ENCODE results near the gene ARHGAP19.

The ARHGAP19 gene

DNA sequence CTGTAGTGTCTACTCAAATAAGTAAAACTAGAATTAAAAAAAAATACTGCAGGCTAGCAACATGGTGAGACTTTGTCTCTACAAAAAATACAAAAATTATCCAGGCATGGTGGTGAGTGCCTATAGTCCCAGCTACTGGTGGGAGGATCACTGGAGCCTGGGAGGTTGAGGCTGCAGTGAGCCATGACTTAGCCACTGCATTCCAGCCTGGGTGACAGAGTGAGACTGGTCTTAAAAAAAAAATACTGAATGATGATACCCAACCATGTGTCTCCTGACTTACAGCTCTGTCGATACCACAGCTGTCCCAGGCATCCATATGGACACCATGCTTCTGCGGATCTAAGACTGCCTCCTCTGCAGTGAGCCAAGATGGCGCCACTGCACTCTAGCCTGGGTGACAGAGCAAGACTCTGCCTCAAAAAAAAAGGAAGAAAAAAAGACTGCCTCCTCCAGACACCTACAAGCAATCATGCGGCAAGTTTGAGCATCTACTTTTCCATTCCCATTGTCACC is 18.7 kb upstream of the ARHGAP19 start:
- TF ChIP-seq, protein P1, sequence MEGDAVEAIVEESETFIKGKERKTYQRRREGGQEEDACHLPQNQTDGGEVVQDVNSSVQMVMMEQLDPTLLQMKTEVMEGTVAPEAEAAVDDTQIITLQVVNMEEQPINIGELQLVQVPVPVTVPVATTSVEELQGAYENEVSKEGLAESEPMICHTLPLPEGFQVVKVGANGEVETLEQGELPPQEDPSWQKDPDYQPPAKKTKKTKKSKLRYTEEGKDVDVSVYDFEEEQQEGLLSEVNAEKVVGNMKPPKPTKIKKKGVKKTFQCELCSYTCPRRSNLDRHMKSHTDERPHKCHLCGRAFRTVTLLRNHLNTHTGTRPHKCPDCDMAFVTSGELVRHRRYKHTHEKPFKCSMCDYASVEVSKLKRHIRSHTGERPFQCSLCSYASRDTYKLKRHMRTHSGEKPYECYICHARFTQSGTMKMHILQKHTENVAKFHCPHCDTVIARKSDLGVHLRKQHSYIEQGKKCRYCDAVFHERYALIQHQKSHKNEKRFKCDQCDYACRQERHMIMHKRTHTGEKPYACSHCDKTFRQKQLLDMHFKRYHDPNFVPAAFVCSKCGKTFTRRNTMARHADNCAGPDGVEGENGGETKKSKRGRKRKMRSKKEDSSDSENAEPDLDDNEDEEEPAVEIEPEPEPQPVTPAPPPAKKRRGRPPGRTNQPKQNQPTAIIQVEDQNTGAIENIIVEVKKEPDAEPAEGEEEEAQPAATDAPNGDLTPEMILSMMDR (IDR thresholded peaks at IDR 0.05; ENCODE audit: extremely low read depth, missing control alignments), result no peak
- no peak for DNase-seq (ENCODE audit: low spot score)

GRCh38 chr10:97307866-97308780 is 15.7 kb upstream of the ARHGAP19 start:
- TF ChIP-seq, protein P1 (IDR thresholded peaks at IDR 0.05; ENCODE audit: extremely low read depth, missing control alignments), result no peak
- DNase-seq (ENCODE audit: low spot score), result no peak

- TF ChIP-seq, protein P1 (IDR thresholded peaks at IDR 0.05; ENCODE audit: extremely low read depth, missing control alignments), result no peak
- no peak for DNase-seq (ENCODE audit: low spot score)
Measured at GRCh38 chr10:97307441-97307840, 15.0 kb upstream of the ARHGAP19 start.

GRCh38 chr10:97302088-97302791 is 9.8 kb upstream of the ARHGAP19 start:
- DNase-seq (ENCODE audit: low spot score), result no peak
- TF ChIP-seq, protein P1 (IDR thresholded peaks at IDR 0.05; ENCODE audit: extremely low read depth, missing control alignments), result no peak

DNA sequence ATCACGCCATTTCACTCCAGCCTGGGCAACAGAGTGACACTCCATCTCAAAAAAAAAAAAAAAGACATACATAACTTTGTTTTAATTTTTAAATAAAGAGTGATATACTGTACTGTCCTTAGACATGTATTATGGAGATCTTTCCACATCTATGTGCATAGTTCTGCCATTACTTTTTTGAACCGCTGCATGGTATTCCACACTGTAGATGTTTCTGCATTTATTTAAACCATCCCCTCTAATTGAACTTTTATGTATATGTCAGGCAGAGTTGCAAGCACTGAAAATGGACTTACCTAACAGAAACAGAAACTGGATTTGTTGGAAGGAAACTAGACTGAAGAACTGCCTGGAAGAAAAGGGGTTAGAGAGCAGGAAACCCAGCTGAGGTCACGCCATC is 8.5 kb upstream of the ARHGAP19 start:
- TF ChIP-seq, protein P1 (IDR thresholded peaks at IDR 0.05; ENCODE audit: extremely low read depth, missing control alignments), result no peak
- DNase-seq (ENCODE audit: low spot score), result no peak

DNA sequence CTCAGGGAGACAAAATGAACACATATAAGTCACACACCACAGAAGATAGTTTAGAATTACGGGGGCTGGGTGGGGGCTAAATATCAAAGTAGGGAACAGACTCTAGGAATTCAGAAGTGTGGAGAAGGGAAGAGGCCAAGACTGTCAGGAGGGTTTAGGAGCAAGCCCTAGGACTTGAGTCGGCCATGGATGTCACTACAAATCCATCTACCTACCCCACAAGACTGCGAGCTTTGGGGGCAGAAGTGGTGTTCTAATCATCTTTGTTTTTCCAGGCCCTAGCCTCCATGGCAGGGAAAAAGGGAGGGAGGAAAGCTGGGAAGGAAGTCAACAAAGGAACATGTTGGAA is 5.8 kb upstream of the ARHGAP19 start:
- no peak for DNase-seq (ENCODE audit: low spot score)
- TF ChIP-seq, protein P1 (IDR thresholded peaks at IDR 0.05; ENCODE audit: extremely low read depth, missing control alignments), result no peak
